ENCODE data around the gene CDH23. TPM values are rescaled to one million over a fixed set of nuclear protein-coding genes. Genes with fewer than 3 reads are reported as not detected.

CDH23 gene
- total RNA-seq, 1 experiment from 2014 or later = 0.02 TPM

GRCh38 chr10:71806704-71807556 lies 410.2 kb downstream of the CDH23 start:
- intact Hi-C loops (cut with micrococcal nuclease) = no loop called here
- Mint-ChIP-seq H3K27ac (ENCODE audit: low read depth, unreplicated experiment) (no peak overlapping the region), H3K4me1 (ENCODE audit: insufficient read depth, unreplicated experiment) (no peaks in the 10 kb centered on the region), H3K4me3 (ENCODE audit: unreplicated experiment) (no peak overlapping the region), H3K27me3 (ENCODE audit: insufficient read depth, unreplicated experiment) (peaks cover 15% of the 10 kb centered on the region), H3K36me3 (ENCODE audit: insufficient read depth, unreplicated experiment) (peaks cover 6% of the 10 kb centered on the region), H3K9me3 (ENCODE audit: unreplicated experiment) (no peaks in the 10 kb centered on the region)
- TF ChIP-seq, protein P1, sequence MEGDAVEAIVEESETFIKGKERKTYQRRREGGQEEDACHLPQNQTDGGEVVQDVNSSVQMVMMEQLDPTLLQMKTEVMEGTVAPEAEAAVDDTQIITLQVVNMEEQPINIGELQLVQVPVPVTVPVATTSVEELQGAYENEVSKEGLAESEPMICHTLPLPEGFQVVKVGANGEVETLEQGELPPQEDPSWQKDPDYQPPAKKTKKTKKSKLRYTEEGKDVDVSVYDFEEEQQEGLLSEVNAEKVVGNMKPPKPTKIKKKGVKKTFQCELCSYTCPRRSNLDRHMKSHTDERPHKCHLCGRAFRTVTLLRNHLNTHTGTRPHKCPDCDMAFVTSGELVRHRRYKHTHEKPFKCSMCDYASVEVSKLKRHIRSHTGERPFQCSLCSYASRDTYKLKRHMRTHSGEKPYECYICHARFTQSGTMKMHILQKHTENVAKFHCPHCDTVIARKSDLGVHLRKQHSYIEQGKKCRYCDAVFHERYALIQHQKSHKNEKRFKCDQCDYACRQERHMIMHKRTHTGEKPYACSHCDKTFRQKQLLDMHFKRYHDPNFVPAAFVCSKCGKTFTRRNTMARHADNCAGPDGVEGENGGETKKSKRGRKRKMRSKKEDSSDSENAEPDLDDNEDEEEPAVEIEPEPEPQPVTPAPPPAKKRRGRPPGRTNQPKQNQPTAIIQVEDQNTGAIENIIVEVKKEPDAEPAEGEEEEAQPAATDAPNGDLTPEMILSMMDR (IDR thresholded peaks at IDR 0.05; ENCODE audit: unreplicated experiment) = no peak
- CTCF ChIA-PET = interaction anchor here (0.5 to 1.3 kb wide), 5 partner anchors 99 to 255 kb away, joined by 3 to 7 read pairs (median 3); no protein-coding TSS in a partner anchor
- no peak for DNase-seq (ENCODE audit: unreplicated experiment)
- BruUV-seq (replicated peaks) = no TSS peak
- POLR2A ChIA-PET = interaction anchor here (1.6 kb wide), 1 partner anchor 12 kb away, joined by 3 read pairs; no protein-coding TSS in a partner anchor

- ChIA-PET POLR2A (interaction anchor here (1.2 to 1.6 kb wide), 2 partner anchors 11 to 41 kb away, joined by 3 read pairs; no protein-coding TSS in a partner anchor), CTCF (no interaction called here)
- no peak for DNase-seq (ENCODE audit: unreplicated experiment)
- BruUV-seq (replicated peaks) = no TSS peak
- no peaks in the 10 kb centered on the region for H3K4me1 Mint-ChIP-seq (ENCODE audit: insufficient read depth, unreplicated experiment)
- intact Hi-C loops (cut with micrococcal nuclease) = no loop called here
- H3K4me3 Mint-ChIP-seq (ENCODE audit: unreplicated experiment) = no peak overlapping the region
- H3K27me3 Mint-ChIP-seq (ENCODE audit: insufficient read depth, unreplicated experiment) = peaks cover 15% of the 10 kb centered on the region
- no peaks in the 10 kb centered on the region for H3K9me3 Mint-ChIP-seq (ENCODE audit: unreplicated experiment)
- TF ChIP-seq, protein P1 (IDR thresholded peaks at IDR 0.05; ENCODE audit: unreplicated experiment) = no peak
- H3K27ac Mint-ChIP-seq (ENCODE audit: low read depth, unreplicated experiment) = no peak overlapping the region
- H3K36me3 Mint-ChIP-seq (ENCODE audit: insufficient read depth, unreplicated experiment) = peaks cover 6% of the 10 kb centered on the region
Observed at GRCh38 chr10:71807557-71808510, 411.1 kb downstream of the CDH23 start.

DNA sequence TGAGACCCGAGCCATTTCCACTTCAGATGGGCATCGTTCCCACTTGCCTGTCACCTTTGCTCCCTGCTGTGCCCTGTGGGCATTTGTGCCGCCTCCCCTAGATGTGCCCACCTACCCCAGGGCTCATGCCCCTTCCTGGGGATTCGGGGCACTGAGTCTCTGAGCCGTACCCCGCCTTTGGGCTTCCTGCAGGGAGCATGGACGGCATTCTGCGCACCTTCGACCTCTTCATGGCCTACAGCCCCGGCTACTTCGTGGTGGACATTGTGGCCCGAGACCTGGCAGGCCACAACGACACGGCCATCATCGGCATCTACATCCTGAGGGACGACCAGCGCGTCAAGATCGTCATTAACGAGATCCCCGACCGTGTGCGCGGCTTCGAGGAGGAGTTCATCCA lies 412.9 kb downstream of the CDH23 start:
- ChIA-PET POLR2A (no interaction called here), CTCF (interaction anchor here (0.6 kb wide), 1 partner anchor 539 kb away, joined by 3 read pairs; no protein-coding TSS in a partner anchor)
- peaks cover 9% of the 10 kb centered on the region for H3K36me3 Mint-ChIP-seq (ENCODE audit: insufficient read depth, unreplicated experiment)
- intact Hi-C loops (cut with micrococcal nuclease) = loop anchor here (5.0 kb wide), 3 partner anchors 82 to 427 kb away; no protein-coding TSS in a partner anchor
- no peaks in the 10 kb centered on the region for H3K9me3 Mint-ChIP-seq (ENCODE audit: unreplicated experiment)
- no peak for DNase-seq (ENCODE audit: unreplicated experiment)
- no peak overlapping the region for H3K27ac Mint-ChIP-seq (ENCODE audit: low read depth, unreplicated experiment)
- H3K27me3 Mint-ChIP-seq (ENCODE audit: insufficient read depth, unreplicated experiment) = peaks cover 11% of the 10 kb centered on the region
- BruUV-seq (replicated peaks) = no TSS peak
- H3K4me3 Mint-ChIP-seq (ENCODE audit: unreplicated experiment) = no peak overlapping the region
- TF ChIP-seq, protein P1 (IDR thresholded peaks at IDR 0.05; ENCODE audit: unreplicated experiment) = no peak
- H3K4me1 Mint-ChIP-seq (ENCODE audit: insufficient read depth, unreplicated experiment) = no peaks in the 10 kb centered on the region
